Psoas muscle (tissue), 8 donors: Measurements from ENCODE around the gene DDX41. TPM values are rescaled to one million over a fixed set of nuclear protein-coding genes. Genes with fewer than 3 reads are reported as not detected.

ENCODE experiments used
- ATAC-seq, 4 donors: fragments of 200-7000 bp; cut with Tn5 transposase; one replicate each; pipeline ENCODE4 v1.9.1; 2020; ENCODE audit warnings: moderate library complexity in 3 of 4, mild to moderate bottlenecking in 2 of 4
- DNase-seq, 2 donors: peaks; one replicate each; pipeline ENCODE4 v3.0.0-alpha.2; 2020
- H3K27ac ChIP-seq: fragments of 200-600 bp; one replicate; pipeline ENCODE4 v1.8.0; 2022
- H3K27me3 ChIP-seq, 3 donors: fragments of 200-600 bp in 1 of 3; one replicate each; pipeline versions ENCODE4 v1.6.1 to v1.8.0; 2013 to 2022; ENCODE audit warnings: low read length in 2 of 3, mild to moderate bottlenecking in 2 of 3, moderate library complexity in 1 of 3; ENCODE audit not compliant: insufficient read depth in 3 of 3
- H3K36me3 ChIP-seq, 2 donors: fragments of 200-600 bp in 1 of 2; one replicate each; pipeline versions ENCODE4 v1.6.1 to v1.8.0; 2013 to 2022; ENCODE audit warnings: low read depth in 1 of 2, mild to moderate bottlenecking in 1 of 2, moderate library complexity in 1 of 2; ENCODE audit not compliant: insufficient read depth in 1 of 2
- H3K4me1 ChIP-seq: fragments of 200-600 bp; one replicate; pipeline ENCODE4 v1.8.0; 2022
- H3K4me3 ChIP-seq: fragments of 200-600 bp; one replicate; pipeline ENCODE4 v1.8.0; 2022; ENCODE audit warnings: mild to moderate bottlenecking
- H3K9me3 ChIP-seq: fragments of 200-600 bp; one replicate; pipeline ENCODE4 v1.8.0; 2022
- CTCF ChIP-seq: fragments of 200-600 bp; IDR thresholded peaks from one replicate; pipeline ENCODE4 v1.8.0; 2022; ENCODE audit warnings: antibody characterized with exemption
- WGBS, 3 donors: extraction: QIAGEN DNeasy Blood & Tissue Kit; methylation state at CpG; one replicate each; pipeline versions ENCODE4 v1.1.6 to v1.1.7; 2013; 5-methylcytosine and 5-hydroxymethylcytosine counted together
- intact Hi-C, 2 donors: fragments of 100-400 bp; cut with DNase I; formaldehyde crosslinking; loops; one replicate each; pipeline versions ENCODE4 v1.11.0 to v1.14.2; 2022
- polyA plus RNA-seq, 3 donors: library from polyadenylated mRNA; stranded (reverse); fragments of 200-250 nt; gene quantifications; one replicate each; pipeline ENCODE4 v1.2.3, GENCODE V29; 2013
- total RNA-seq, 4 donors: library from RNA; stranded (reverse); fragmentation: NEBNext Ultra II Directional in 2 of 4; extraction: Animal tissue kit (Norgen Biotek cat#: 25700) in 2 of 4; gene quantifications; one replicate each; pipeline versions ENCODE4 v1.2.1 to v1.2.4, GENCODE V29; 2021 to 2023
- donor health status: healthy with polysubstance abuse.
- donor health status: DM: no; HTN: no; CAD: no; lungs with moderate emphysema.
- donor health status: Bipolar disorder and iron deficiency.
- donor health status: healthy.
- donor health status: DM: yes; HTN: yes; CAD: no.
- donor health status: DM: no; HTN: no; CAD: no.
- donor health status: DM: no; HTN: no; CAD: no.
- donor health status: DM: yes; HTN: yes; CAD: no.

DDX41 gene
- total and polyA plus RNA-seq, 7 donors, result 37.2 to 71.6 (median 41.0) TPM

DNA sequence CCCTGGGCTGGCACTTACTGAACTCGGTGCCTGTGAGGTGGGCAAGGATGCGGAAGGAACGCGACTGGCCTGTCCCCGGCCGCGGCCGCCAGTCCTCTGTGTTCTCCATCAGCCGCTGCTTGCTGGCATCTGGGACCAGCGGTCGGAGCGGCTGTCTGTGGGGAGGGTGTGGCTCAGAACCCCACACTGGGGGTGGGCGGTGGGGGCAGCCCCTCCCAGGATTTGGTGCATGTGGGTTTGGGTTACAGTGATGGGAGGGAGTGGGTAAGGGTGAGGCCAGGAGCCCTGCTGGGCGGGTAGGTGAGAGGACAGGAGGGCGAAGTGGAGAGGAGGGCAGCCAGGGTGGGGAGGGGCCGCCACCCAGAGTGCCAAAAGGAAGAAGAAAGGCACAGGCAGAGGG, 25.8 kb downstream of the DDX41 start:
- DNase-seq (no peak), ATAC-seq (no peak)
- H3K4me3 ChIP-seq, result no peak overlapping the region
- 83 to 93% (median 86%) methylated on average over 16 of the region's 16 CpGs for WGBS, 3 donors
- H3K4me1 ChIP-seq, result peaks cover 39% of the 10 kb centered on the region
- H3K9me3 ChIP-seq, result no peaks in the 10 kb centered on the region
- peaks cover 0 to 86% of the 10 kb centered on the region in 2 donors for H3K36me3 ChIP-seq
- no peak for TF ChIP-seq CTCF
- intact Hi-C loops, result no loop called here
- no peaks in the 10 kb centered on the region for H3K27me3 ChIP-seq
- H3K27ac ChIP-seq, result no peak overlapping the region

GRCh38 chr5:177490311-177490991, 26.3 kb downstream of the DDX41 start:
- no peak overlapping the region for H3K27ac ChIP-seq
- DNase-seq (no peak), ATAC-seq (no peak)
- H3K36me3 ChIP-seq, result peaks cover 0 to 88% of the 10 kb centered on the region in 2 donors
- no peak overlapping the region for H3K4me3 ChIP-seq
- H3K27me3 ChIP-seq, result no peaks in the 10 kb centered on the region
- H3K9me3 ChIP-seq, result no peaks in the 10 kb centered on the region
- peaks cover 41% of the 10 kb centered on the region for H3K4me1 ChIP-seq
- 65 to 78% (median 68%) methylated on average over 15 of the region's 15 CpGs for WGBS, 3 donors
- intact Hi-C loops, result no loop called here
- no peak for TF ChIP-seq CTCF

GRCh38 chr5:177489119-177489716, 27.5 kb downstream of the DDX41 start:
- Histone ChIP-seq H3K4me1 (peaks cover 39% of the 10 kb centered on the region), H3K9me3 (no peaks in the 10 kb centered on the region), H3K4me3 (no peak overlapping the region), H3K27ac (peak overlapping the region; percentile 16), H3K36me3 (peaks cover 0 to 91% of the 10 kb centered on the region in 2 donors), H3K27me3 (no peaks in the 10 kb centered on the region)
- no peak for ATAC-seq
- intact Hi-C loops, result no loop called here
- DNase-seq, result no peak
- WGBS, 3 donors, result 65 to 81% (median 72%) methylated on average over 25 to 26 of the region's 26 CpGs
- no peak for TF ChIP-seq CTCF

GRCh38 chr5:177487975-177488374, 28.8 kb downstream of the DDX41 start:
- no peak for ATAC-seq
- peaks cover 0 to 91% of the 10 kb centered on the region in 2 donors for H3K36me3 ChIP-seq
- 88 to 92% (median 89%) methylated on average over 15 of the region's 15 CpGs for WGBS, 3 donors

More at GRCh38 chr5:177487975-177488374, 28.8 kb downstream of the DDX41 start:
- Histone ChIP-seq H3K4me1 (peaks cover 35% of the 10 kb centered on the region), H3K27me3 (no peaks in the 10 kb centered on the region), H3K27ac (no peak overlapping the region), H3K9me3 (no peaks in the 10 kb centered on the region), H3K4me3 (no peak overlapping the region)
- DNase-seq, result no peak
- TF ChIP-seq CTCF, result no peak
- intact Hi-C loops, result no loop called here
